ENCODE data around the gene SPACDR. TPM values are rescaled to one million over a fixed set of nuclear protein-coding genes. Genes with fewer than 3 reads are reported as not detected.

SPACDR gene
- polyA plus RNA-seq (not detected in 2 replicates), polyA minus RNA-seq (not detected in 2 replicates)

DNA sequence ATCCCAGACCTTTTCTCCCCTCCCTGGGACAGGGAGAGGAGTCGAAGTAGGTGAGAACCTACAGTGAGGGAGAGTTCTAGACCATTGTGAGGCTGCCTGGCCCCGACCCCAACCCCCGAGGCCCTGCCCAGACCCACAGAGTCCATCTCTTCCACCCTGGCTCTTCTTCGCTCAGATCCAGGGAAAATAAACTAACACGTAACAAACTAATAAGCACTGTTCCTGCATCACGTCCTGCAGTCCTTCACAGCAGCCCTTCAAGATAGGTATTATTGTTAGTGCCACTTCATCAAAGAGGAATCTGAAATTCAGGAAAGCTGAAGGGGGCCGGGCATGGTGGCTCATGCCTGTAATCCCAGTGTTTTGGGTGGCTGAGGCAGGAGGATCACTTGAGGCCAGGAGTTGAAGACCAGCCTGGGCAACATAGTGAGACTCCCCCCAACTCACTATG is at the start of gene SPACDR:
Gene SPACDR (minus strand): TSS at position 51 of the 451 bp plus-strand sequence. CDS start 235 bp downstream, outside the sequence.
- Histone ChIP-seq H3K4me2 (ENCODE audit: low read length) (no peak within 1 kb of the TSS), H4K20me1 (ENCODE audit: insufficient read depth) (no peaks in the 10 kb centered on the region), H3K36me3 (ENCODE audit: insufficient read depth, low read length) (no peaks in the 10 kb centered on the region), H3K27ac (ENCODE audit: low read length) (no peak within 1 kb of the TSS), H3K27me3 (ENCODE audit: insufficient read depth, low read depth, low read length) (no peaks in the 10 kb centered on the region), H3K9me3 (ENCODE audit: low read length) (no peaks in the 10 kb centered on the region), H3K79me2 (replicated peaks; ENCODE audit: insufficient read depth, low read length) (no peaks in the 10 kb centered on the region), H3K9ac (ENCODE audit: low read length) (no peak within 1 kb of the TSS), H2AFZ (ENCODE audit: low read depth, low read length) (no peak within 1 kb of the TSS), H3F3A (ENCODE audit: insufficient read depth, low read length, poor library complexity, severe bottlenecking) (no peaks in the 10 kb centered on the region), H3K9me2 (ENCODE audit: insufficient read depth, low read length) (no peaks in the 10 kb centered on the region), H3K4me3 (ENCODE audit: low read length) (no peak within 1 kb of the TSS)
- TF ChIP-seq MXI1 (conservative IDR thresholded peaks at IDR 0.05; ENCODE audit: poor library complexity, severe bottlenecking) (no peak), TAF1 (IDR thresholded peaks at IDR 0.05; ENCODE audit: low read depth) (no peak), POLR2AphosphoS5 (IDR thresholded peaks at IDR 0.05) (no peak), EZH2 (IDR thresholded peaks at IDR 0.05; ENCODE audit: borderline replicate concordance, insufficient read depth, low read length, poor library complexity, severe bottlenecking) (no peak), SMC3 (conservative IDR thresholded peaks at IDR 0.05; ENCODE audit: poor library complexity) (no peak), REST (IDR thresholded peaks at IDR 0.05; ENCODE audit: borderline replicate concordance) (no peak), RAD21 (conservative IDR thresholded peaks at IDR 0.05) (no peak), EP300 (conservative IDR thresholded peaks at IDR 0.05; ENCODE audit: poor library complexity, severe bottlenecking) (no peak)
- TF ChIP-seq, protein P1, sequence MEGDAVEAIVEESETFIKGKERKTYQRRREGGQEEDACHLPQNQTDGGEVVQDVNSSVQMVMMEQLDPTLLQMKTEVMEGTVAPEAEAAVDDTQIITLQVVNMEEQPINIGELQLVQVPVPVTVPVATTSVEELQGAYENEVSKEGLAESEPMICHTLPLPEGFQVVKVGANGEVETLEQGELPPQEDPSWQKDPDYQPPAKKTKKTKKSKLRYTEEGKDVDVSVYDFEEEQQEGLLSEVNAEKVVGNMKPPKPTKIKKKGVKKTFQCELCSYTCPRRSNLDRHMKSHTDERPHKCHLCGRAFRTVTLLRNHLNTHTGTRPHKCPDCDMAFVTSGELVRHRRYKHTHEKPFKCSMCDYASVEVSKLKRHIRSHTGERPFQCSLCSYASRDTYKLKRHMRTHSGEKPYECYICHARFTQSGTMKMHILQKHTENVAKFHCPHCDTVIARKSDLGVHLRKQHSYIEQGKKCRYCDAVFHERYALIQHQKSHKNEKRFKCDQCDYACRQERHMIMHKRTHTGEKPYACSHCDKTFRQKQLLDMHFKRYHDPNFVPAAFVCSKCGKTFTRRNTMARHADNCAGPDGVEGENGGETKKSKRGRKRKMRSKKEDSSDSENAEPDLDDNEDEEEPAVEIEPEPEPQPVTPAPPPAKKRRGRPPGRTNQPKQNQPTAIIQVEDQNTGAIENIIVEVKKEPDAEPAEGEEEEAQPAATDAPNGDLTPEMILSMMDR (IDR thresholded peaks at IDR 0.05; ENCODE audit: poor library complexity, severe bottlenecking) = no peak

- Histone ChIP-seq H4K20me1 (ENCODE audit: insufficient read depth) (no peaks in the 10 kb centered on the region), H3K27me3 (ENCODE audit: insufficient read depth, low read depth, low read length) (no peaks in the 10 kb centered on the region), H3K79me2 (replicated peaks; ENCODE audit: insufficient read depth, low read length) (no peaks in the 10 kb centered on the region), H3K9me3 (ENCODE audit: low read length) (no peaks in the 10 kb centered on the region), H3F3A (ENCODE audit: insufficient read depth, low read length, poor library complexity, severe bottlenecking) (no peaks in the 10 kb centered on the region), H3K4me3 (ENCODE audit: low read length) (no peak overlapping the region), H3K27ac (ENCODE audit: low read length) (no peak overlapping the region), H3K9ac (ENCODE audit: low read length) (no peak overlapping the region), H3K4me2 (ENCODE audit: low read length) (no peak overlapping the region), H2AFZ (ENCODE audit: low read depth, low read length) (no peak overlapping the region), H3K9me2 (ENCODE audit: insufficient read depth, low read length) (no peaks in the 10 kb centered on the region), H3K36me3 (ENCODE audit: insufficient read depth, low read length) (no peaks in the 10 kb centered on the region)
- TF ChIP-seq RAD21 (conservative IDR thresholded peaks at IDR 0.05) (no peak), EZH2 (IDR thresholded peaks at IDR 0.05; ENCODE audit: borderline replicate concordance, insufficient read depth, low read length, poor library complexity, severe bottlenecking) (no peak), REST (IDR thresholded peaks at IDR 0.05; ENCODE audit: borderline replicate concordance) (no peak), SMC3 (conservative IDR thresholded peaks at IDR 0.05; ENCODE audit: poor library complexity) (no peak), POLR2AphosphoS5 (IDR thresholded peaks at IDR 0.05) (no peak), TAF1 (IDR thresholded peaks at IDR 0.05; ENCODE audit: low read depth) (no peak), EP300 (conservative IDR thresholded peaks at IDR 0.05; ENCODE audit: poor library complexity, severe bottlenecking) (no peak), MXI1 (conservative IDR thresholded peaks at IDR 0.05; ENCODE audit: poor library complexity, severe bottlenecking) (no peak)
- TF ChIP-seq, protein P1 (IDR thresholded peaks at IDR 0.05; ENCODE audit: poor library complexity, severe bottlenecking) = no peak
These were observed 49.3 kb upstream of the SPACDR start for GRCh38 chr7:100513212-100513810.

Data from neural cell (in vitro differentiated cells).